Stimulated activated CD4-positive, alpha-beta T cell treated with anti-CD3 and anti-CD28 coated beads, Interleukin-1b, Interleukin-23, amount 100 ng/mL, for 24 hours (primary cell): ENCODE data around the gene AKAP6.

Experiments used
- DNase-seq, 4 experiments: peaks; one replicate each; pipeline ENCODE4 v3.0.0-alpha.2; 2020; ENCODE audit warnings: low read depth in 4 of 4, low spot score in 1 of 4

The AKAP6 gene

DNA sequence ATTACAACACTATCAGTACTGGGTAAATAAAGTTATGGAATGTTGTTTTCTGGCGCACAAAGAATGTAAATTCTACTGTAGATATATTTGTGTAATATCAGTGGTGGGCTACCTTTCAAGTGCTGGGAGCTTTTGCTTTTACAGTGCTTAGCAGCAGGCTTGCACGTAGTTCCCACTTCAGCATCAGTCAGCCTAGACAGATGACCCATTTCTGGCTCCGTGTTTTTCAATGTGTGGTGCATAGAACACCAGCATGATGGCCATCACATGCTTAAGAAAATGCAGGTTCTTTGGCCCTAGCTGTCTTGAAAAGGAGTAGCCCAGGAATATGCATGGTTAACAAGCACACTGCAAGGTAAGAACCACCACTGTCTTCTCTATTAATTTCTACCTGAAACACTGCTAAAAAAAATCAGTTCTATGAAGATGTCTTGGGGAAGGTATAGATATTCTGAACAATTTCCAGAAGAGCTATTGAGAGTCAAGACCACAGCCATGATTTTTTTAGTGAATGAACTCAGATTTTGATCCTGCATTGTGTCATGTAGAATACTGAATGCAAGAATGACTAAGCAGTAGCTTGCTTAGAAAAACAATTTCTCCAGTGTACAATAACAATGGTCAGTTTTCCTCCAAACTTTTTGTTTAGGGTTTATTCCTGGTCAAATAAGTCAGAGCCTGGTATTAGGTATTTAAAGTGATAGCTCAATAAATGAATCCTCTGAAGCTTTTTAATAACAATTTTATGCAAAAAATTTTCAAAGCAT, 195.7 kb downstream of the AKAP6 start:
- DNase-seq, result no peak

DNA sequence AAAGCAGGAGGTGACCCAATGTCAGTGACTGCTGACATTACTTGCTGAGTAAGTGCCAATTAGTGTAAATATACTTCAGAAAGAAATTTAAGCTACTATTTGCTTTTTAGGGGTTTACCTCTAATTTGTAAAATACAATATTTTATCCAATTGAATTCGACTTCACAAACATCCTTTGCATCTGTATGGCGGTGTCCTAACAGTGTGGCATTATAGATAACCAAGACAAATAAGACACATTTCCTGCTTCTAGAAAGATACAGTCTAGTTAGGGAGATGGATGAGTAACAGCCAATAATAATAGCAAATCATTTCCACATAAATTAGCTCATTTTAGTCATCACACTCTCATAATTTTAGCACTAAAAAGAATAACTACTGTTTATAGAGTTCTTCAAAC, 196.5 kb downstream of the AKAP6 start:
- no peak for DNase-seq

DNA sequence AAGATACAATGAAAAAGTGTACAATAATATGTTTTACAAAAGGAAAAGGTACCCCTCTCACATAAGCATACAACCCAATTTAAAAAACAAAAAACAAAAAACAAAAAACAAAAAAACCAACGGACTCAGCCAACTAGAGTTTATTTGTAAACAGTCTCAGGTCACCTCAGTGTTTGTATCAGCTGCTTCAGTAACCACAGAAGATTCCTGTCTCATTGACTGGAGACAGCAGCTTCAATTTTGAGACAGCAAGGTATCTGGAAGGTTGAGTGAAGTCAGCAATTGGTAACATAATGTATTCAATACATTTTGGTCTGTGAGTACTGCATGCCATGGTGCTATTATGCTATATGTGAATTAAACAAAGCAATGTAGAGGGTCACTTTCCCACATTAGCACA, 201.7 kb downstream of the AKAP6 start:
- no peak for DNase-seq

DNA sequence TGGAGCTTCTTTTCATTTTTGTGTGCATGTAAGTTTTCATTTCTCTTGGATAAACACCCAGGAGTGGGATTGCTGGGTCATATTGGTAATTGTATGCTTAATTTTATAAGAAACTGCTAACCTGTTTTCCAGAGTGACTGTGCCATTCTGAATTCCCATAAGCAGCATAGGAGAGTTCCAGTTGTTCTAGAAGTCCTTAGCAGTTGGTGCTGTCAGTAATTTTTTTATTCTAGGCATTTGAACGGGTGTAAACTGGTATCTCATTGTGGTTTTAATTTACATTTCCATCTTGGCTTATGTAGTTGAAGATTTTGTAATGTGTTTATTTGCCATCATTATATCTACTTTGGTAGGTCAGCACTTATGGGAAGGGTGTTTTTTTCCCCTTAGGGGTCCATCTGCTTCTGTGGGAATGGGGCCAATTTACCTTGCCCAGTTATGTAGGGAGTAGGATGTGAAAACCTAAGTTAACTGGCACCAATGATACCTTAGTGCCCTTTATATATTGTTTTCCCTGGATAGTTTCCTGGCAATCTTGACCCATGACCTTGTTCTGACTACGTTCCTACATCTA, 202.9 kb downstream of the AKAP6 start:
- DNase-seq, result no peak

DNA sequence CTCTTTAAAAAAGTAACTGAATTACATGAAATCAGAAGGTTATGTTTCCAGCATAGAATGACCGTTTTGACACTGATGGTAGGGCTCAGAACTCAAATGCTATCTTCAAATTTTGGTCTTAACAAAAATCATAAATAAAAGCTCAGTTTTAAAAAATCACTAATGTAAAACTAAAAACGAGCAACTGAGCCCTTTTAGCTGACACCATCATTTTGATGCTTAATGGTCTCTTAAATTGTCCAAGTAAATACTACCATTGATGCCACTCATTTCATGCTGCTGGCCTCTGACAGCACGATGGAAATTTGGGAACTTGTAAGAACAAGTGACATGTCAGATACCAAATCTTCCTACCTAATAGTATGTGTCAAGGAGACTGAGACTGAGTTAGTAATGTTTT, 205.0 kb downstream of the AKAP6 start:
- DNase-seq, result no peak

DNA sequence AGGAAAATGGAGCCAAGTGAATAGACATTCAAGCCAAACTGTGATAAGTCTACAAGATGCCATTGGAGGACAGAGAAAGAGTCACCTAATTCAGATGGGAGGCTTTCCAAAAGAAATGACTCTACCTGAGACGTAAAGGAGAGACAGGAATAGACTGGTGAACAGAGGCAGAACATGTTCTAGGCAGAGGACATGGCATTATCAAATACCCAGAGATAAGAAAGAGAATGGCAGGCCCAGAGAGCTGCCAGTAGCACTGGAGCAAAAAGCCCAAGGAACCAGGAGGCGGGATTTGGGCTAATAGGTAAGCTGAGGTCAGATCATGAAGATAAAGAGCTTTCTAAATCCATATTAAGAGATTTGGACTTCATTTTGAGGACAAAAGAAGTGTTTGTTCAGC, 207.1 kb downstream of the AKAP6 start:
- no peak for DNase-seq

DNA sequence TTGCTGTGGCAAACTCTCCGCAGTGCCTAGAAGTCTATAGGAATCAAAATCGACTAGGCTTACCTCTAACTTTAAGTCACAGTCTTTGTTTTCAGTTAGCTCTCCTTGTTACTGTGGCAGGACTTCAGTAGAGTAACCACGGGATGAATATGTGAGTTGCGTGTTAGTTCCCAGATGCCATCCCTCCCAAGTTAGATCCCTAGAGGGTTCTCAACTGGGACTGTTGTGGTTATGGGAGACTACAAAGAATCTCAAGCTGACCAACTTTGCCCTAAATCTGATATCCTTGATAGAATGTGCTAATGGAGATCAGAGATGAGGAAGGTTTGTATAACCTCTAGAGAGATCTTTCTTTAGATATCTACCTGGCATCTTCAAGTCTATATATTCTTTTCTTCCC, 208.1 kb downstream of the AKAP6 start:
- no peak for DNase-seq

DNA sequence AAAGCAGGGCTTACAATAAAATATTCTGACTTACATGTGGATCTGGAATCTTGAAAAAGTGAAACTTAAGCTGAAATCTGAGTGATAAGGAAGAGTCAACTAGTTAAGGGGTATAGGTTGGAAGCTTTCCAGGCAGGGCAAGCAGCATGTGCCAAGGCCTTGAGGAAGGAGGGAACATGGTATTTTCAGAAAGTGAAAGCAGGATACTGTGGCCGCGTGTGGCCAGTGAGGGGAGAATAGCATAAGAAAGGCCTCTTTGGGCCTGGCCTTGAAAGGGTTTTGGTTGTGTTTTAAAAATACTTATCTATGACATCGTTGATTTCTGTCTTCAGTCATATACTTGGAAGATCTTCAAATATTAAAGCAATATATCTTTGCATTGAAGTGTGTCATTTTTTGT, 213.4 kb downstream of the AKAP6 start:
- no peak for DNase-seq

DNA sequence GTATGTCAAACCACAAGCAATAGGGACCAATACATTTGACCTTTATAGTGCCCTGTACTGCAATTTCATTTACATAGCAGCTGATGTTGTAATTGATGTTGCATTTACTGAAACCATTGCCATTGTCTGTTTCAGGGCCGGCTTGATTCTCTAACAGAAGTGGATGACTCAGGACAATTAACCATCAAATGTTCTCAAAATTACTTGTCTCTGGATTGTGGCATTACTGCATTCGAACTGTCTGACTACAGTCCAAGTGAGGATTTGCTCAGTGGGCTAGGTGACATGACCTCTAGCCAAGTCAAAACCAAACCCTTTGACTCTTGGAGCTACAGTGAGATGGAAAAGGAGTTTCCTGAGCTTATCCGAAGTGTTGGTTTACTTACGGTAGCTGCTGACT, 216.0 kb downstream of the AKAP6 start:
- no peak for DNase-seq

DNA sequence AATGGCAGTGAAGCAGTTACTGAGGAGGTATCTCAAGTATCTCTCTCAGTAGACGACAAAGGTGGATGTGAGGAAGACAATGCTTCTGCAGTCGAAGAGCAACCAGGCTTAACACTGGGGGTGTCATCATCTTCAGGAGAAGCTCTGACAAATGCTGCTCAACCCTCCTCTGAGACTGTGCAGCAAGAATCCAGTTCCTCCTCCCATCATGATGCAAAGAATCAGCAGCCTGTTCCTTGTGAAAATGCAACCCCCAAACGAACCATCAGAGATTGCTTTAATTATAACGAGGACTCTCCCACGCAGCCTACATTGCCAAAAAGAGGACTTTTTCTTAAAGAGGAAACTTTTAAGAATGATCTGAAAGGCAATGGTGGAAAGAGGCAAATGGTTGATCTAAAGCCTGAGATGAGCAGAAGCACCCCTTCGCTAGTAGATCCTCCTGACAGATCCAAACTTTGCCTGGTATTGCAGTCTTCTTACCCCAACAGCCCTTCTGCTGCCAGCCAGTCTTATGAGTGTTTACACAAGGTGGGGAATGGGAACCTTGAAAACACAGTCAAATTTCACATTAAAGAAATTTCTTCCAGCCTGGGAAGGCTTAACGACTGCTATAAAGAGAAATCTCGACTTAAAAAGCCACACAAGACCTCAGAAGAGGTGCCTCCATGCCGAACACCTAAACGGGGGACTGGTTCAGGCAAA, 216.6 kb downstream of the AKAP6 start:
- no peak for DNase-seq

DNA sequence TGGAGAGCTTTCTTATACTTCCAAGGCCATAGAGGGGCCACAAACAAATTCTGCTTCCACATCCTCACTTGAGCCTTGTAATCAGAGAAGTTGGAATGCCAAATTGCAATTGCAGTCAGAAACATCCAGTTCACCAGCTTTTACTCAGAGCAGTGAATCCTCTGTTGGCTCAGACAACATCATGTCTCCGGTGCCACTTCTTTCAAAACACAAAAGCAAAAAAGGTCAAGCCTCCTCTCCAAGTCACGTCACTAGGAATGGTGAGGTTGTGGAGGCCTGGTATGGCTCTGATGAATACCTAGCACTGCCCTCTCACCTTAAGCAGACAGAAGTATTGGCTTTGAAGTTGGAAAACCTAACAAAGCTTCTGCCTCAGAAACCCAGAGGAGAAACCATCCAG, 217.1 kb downstream of the AKAP6 start:
- no peak for DNase-seq

DNA sequence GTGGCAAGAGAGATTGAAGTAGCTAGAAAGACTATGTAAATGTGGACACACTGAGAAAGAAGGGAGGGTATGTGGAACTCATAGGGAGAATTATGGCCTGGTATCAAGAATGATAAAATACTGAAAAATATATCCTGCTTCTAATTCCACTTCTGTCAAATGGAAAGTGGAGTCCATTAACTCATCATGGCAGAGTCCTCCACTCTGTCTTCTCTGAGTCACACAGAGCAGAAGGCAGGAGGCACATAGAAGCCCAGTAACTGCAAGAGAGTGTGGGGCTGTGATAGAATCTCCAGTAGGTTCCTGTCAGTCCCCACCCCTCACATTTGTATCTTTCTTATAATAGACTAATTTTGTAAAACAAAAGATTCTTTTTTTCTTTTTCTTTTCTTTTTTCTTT, 223.7 kb downstream of the AKAP6 start:
- DNase-seq, result no peak

DNA sequence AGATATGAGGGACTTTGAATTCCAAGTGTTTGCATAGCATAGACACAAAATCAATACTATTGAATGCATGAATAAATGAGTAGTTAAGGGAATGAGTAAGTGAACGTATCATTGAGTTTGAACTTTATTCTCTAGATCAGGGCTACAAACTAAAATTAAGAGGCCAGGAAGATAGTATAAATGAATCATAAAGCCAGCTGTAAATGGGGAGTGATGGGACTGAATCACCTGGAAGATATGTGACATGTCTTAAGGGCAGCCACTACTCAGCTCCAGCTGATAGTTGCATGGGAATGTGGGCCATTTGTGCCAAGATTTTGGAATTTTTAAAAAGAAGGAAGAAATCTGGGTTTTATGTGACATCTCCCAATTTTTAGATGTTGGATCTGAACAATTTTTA, 229.9 kb downstream of the AKAP6 start:
- no peak for DNase-seq

DNA sequence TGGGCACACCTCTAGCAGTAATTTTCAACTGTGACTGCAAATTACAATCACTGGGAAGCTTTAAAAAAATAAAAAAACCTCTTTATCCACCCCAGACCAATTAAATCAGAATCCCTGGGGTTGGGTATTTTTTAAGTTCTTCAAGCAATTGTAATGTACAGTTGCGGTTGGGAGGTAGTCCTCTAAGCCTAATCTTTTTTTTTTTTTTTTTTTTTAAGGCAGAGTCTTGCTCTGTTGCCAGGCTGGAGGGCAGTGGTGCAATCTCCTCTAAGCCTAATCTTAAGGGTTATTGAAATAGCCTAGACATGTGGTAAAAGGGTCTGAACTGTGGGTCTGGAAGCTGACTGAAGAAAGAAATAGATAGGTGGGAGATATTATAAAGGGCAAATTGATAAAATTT, 230.5 kb downstream of the AKAP6 start:
- no peak for DNase-seq

DNA sequence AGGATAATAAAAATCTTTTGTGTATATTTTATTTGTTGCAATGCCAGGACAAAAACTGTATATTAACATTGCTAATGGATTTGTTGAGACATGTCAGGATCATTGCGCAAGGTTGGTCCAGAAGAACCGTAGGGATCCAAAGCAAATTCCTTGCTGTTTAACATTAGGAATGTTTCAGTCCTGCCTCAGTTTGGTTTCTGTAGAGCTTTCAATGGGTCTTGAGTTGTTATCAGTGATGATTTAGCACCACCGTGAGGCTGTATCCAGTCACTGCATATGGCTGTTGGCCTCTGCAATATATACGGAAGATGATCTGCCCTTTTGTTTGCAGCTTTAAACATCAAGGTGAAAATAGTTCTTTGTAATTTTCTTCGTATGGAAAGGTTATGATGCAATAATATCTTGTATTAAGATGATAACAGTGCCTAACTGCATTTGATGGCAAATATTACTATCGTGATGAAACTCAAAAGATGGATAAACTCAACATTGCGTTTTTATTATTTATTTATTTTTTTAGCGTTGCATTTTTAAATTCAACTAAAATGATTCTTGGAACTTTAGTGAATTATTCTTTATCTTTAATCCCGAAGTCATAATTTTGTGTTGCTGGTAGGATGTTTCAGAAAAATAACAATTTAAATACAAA, 231.2 kb downstream of the AKAP6 start:
- no peak for DNase-seq

DNA sequence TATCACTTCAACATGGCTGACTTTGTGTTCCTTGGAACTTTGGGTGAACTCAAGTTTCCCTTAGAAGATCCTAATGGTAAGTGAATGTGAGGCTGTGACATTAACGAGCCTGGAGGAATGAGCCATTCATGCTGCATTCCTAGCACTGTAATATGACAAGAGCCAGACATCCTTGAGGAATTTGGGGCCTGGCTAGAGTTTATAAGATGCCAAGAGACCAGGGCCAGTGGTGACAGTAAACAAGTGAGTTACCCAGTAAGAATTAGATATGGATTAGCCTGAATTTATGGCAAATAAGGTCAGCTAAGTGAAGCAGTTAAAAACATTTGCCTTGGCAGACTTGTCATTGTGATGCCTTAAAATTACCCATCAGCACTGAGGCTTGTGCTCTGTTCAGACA, 232.4 kb downstream of the AKAP6 start:
- DNase-seq, result no peak

DNA sequence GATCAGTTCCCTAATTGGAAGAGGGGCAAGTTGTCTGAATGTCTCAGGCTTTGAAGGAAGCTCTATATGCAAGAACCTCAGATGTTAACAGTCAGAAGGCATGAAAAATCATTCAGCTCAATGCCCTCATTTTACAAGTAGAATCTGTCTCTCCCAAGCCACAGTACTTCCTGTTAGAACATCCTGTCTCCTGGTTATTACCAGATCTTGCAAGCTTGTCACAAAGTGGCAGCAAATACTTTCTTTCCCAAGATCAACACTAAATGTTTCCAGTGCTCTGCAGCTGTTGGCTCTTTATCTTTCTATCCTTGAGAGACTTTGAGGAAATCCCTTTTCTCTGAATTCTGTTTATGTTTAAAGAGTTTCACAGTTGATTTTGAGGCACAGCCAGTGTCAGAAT, 235.5 kb downstream of the AKAP6 start:
- no peak for DNase-seq

DNA sequence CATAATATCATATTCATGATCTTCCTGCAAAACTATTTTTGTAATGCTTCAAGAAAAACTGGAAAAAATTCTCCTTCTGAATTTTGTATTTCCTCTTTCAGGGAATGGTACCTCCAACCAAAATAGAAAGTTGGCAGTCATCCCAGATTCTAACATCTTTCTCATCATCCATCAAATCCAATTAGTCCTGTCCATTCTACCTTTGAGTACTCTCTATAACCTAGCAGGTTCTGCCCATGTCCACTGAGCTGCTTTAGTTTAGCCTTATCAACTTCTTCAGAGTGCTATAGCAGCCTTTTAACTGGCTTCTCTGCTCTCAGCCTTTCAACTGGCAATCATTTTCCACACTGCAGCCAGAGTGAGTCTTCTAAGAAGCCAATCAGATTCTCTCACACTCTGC, 236.2 kb downstream of the AKAP6 start:
- no peak for DNase-seq

DNA sequence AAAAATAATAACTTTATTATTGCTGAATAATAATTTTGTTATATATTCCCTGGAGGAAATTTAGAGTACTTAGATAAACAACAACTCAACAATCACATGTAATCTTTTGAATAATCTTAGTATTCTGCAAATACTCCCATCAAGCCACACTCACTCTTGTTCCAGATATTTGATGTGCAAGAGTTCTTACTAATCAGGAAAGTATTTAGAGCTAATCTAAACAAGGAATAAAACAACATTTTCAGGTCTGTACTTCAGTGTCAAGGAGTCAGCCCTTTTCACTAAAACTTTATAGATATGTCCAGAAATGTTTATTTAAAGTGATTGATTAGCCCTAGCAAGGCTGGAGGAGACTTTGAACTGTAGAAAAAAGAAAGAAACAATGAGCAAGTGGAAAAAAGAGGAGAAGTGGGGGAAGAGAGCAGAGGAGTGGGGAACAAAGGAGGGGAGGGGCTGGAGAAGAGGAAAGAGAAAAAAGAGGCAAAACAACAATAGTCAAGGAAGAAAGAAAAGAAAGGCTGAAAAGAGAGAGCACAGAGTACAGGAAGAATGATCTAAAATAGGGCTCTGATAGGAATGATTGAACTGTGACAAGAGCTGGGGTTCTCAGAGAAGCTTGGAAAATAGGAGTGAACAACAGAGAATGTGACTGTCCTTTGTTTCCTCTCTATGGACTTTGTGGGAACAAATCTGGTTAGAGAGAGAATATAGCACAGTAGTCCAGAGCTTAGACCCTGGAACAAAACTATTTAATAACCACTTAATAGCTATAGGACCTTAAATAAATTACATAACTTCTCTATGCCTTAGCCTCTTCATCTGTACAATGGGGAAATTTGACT, 238.7 kb downstream of the AKAP6 start:
- DNase-seq, result no peak

DNA sequence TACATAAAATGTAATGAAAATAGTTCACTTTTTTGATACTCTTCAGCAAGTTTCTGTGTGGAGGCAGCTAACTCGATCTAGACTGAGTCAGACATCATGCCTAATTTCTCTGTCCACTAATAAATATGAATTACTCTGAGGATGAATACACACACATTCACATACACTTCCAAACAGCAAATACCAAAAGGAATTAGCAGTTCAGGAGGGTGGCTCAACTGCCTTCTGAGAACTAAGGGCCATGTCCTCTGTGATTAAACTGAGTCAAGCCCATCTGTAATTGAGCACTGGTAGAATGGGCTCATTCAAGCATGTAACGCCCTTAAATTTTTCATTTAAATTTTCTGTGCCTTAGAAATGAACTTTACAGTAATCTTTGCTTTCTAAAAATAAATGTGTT, 242.5 kb downstream of the AKAP6 start:
- no peak for DNase-seq
